Peyer's patch (tissue), 4 donors: ENCODE measurements around the gene NOL4L. TPM values are rescaled to one million over a fixed set of nuclear protein-coding genes. Genes with fewer than 3 reads are reported as not detected.
"Not testable (repeated sequence)": the region's sequence is repeated elsewhere in the genome, so short reads cannot be mapped to it uniquely, and the experiment has no call there.

Experiments used
- DNase-seq, 3 donors: peaks; one replicate each; pipeline ENCODE4 v3.0.0-alpha.2; 2017 to 2019
- H3K27ac ChIP-seq, 4 donors: fragments of 200-600 bp; sonication (generic); one replicate each; pipeline ENCODE4 v1.5.1; 2016 to 2019
- H3K27me3 ChIP-seq, 2 donors: fragments of 200-600 bp; sonication (generic); one replicate each; pipeline ENCODE4 v1.5.1; 2019
- H3K36me3 ChIP-seq, 3 donors: fragments of 200-600 bp; sonication (generic); one replicate each; pipeline ENCODE4 v1.5.1; 2016 to 2019
- H3K4me1 ChIP-seq, 4 donors: fragments of 200-600 bp; sonication (generic); one replicate each; pipeline ENCODE4 v1.5.1; 2016 to 2019
- H3K4me3 ChIP-seq, 4 donors: fragments of 200-600 bp; sonication (generic); 1 replicate in 3 of 4; 2 replicates in 1 of 4; pipeline ENCODE4 v1.5.1; 2016 to 2019; ENCODE audit warnings: mild to moderate bottlenecking in 1 of 4
- H3K9me3 ChIP-seq, 4 donors: fragments of 200-600 bp; sonication (generic); one replicate each; pipeline ENCODE4 v1.5.1; 2016 to 2019; ENCODE audit warnings: mild to moderate bottlenecking in 1 of 4
- CTCF ChIP-seq, 6 experiments: fragments of 450-650 bp in 4 of 6; fragments of 200-600 bp in 2 of 6; sonication (generic) in 1 of 6; IDR thresholded peaks; one replicate each; pipeline ENCODE4 v1.5.1; 2017 to 2019; ENCODE audit warnings: antibody characterized with exemption in 6 of 6, mild to moderate bottlenecking in 3 of 6, moderate library complexity in 1 of 6
- POLR2A ChIP-seq, 2 donors: fragments of 450-650 bp; IDR thresholded peaks; one replicate each; pipeline ENCODE4 v1.5.1; 2017; ENCODE audit warnings: antibody characterized with exemption in 2 of 2, mild to moderate bottlenecking in 2 of 2, moderate library complexity in 2 of 2
- total RNA-seq, 4 donors: library from RNA; depleted of rRNA; stranded (reverse); fragments of >200 nt; gene quantifications; one replicate each; pipeline ENCODE4 v1.1.0, GENCODE V29; 2016

Gene NOL4L
- total RNA-seq, 4 donors from 2014 or later = 44.6 to 134 (median 109) TPM

GRCh38 chr20:32416206-32416605, 168.9 kb downstream of the NOL4L start:
- no peak for TF ChIP-seq POLR2A (IDR thresholded peaks at IDR 0.05)
- no peak for TF ChIP-seq CTCF (IDR thresholded peaks at IDR 0.05)
- H3K9me3 ChIP-seq = no peaks in the 10 kb centered on the region
- no peaks in the 10 kb centered on the region for H3K27me3 ChIP-seq
- no peak overlapping the region for H3K27ac ChIP-seq
- H3K4me3 ChIP-seq = no peak overlapping the region
- no peak for DNase-seq
- H3K36me3 ChIP-seq = peaks cover 0 to 6% (median 0%) of the 10 kb centered on the region in 3 donors
- H3K4me1 ChIP-seq = no peaks in the 10 kb centered on the region

- Histone ChIP-seq H3K4me1 (no peaks in the 10 kb centered on the region), H3K36me3 (peaks cover 0 to 6% (median 0%) of the 10 kb centered on the region in 3 donors), H3K27ac (no peak overlapping the region), H3K27me3 (no peaks in the 10 kb centered on the region), H3K4me3 (no peak overlapping the region), H3K9me3 (no peaks in the 10 kb centered on the region)
- TF ChIP-seq POLR2A (IDR thresholded peaks at IDR 0.05) = no peak
- TF ChIP-seq CTCF (IDR thresholded peaks at IDR 0.05) = no peak
- DNase-seq = no peak
Measured at GRCh38 chr20:32415494-32415893, 169.6 kb downstream of the NOL4L start.

GRCh38 chr20:32411955-32412706, 173.0 kb downstream of the NOL4L start:
- Histone ChIP-seq H3K9me3 (no peaks in the 10 kb centered on the region), H3K4me1 (no peaks in the 10 kb centered on the region), H3K27ac (no peak overlapping the region), H3K36me3 (peaks cover 0 to 6% (median 0%) of the 10 kb centered on the region in 3 donors), H3K4me3 (no peak overlapping the region), H3K27me3 (no peaks in the 10 kb centered on the region)
- TF ChIP-seq CTCF (IDR thresholded peaks at IDR 0.05) (no peak), POLR2A (IDR thresholded peaks at IDR 0.05) (no peak)
- no peak for DNase-seq

GRCh38 chr20:32407131-32407750, 177.9 kb downstream of the NOL4L start:
- DNase-seq = peak in 2 of 3 donors; percentile 24 to 65
- H3K27ac ChIP-seq, H3K27me3 ChIP-seq, H3K9me3 ChIP-seq, H3K36me3 ChIP-seq, H3K4me1 ChIP-seq, H3K4me3 ChIP-seq: not testable (repeated sequence)

- H3K27me3 ChIP-seq = no peaks in the 10 kb centered on the region
- DNase-seq = no peak
- no peak for TF ChIP-seq CTCF (IDR thresholded peaks at IDR 0.05)
- no peak for TF ChIP-seq POLR2A (IDR thresholded peaks at IDR 0.05)
- H3K9me3 ChIP-seq = no peaks in the 10 kb centered on the region
- H3K36me3 ChIP-seq = no peaks in the 10 kb centered on the region
- no peak overlapping the region for H3K27ac ChIP-seq
- H3K4me1 ChIP-seq = no peaks in the 10 kb centered on the region
- no peak overlapping the region for H3K4me3 ChIP-seq
Measured at GRCh38 chr20:32406701-32407100, 178.4 kb downstream of the NOL4L start.

GRCh38 chr20:32404017-32404416, 181.1 kb downstream of the NOL4L start:
- Histone ChIP-seq H3K4me1 (no peaks in the 10 kb centered on the region), H3K9me3 (no peaks in the 10 kb centered on the region), H3K36me3 (no peaks in the 10 kb centered on the region), H3K4me3 (no peak overlapping the region), H3K27me3 (no peaks in the 10 kb centered on the region), H3K27ac (no peak overlapping the region)
- DNase-seq = no peak
- TF ChIP-seq CTCF (IDR thresholded peaks at IDR 0.05) = no peak
